ENCODE data around the gene VAC14. TPM values are rescaled to one million over a fixed set of nuclear protein-coding genes. Genes with fewer than 3 reads are reported as not detected.

VAC14 gene
- total and polyA plus RNA-seq, 2 of the 8 experiments (the other 6 are each of a cell fraction or from before 2014, with no cell fraction given) = 56.0 to 108 TPM

DNA sequence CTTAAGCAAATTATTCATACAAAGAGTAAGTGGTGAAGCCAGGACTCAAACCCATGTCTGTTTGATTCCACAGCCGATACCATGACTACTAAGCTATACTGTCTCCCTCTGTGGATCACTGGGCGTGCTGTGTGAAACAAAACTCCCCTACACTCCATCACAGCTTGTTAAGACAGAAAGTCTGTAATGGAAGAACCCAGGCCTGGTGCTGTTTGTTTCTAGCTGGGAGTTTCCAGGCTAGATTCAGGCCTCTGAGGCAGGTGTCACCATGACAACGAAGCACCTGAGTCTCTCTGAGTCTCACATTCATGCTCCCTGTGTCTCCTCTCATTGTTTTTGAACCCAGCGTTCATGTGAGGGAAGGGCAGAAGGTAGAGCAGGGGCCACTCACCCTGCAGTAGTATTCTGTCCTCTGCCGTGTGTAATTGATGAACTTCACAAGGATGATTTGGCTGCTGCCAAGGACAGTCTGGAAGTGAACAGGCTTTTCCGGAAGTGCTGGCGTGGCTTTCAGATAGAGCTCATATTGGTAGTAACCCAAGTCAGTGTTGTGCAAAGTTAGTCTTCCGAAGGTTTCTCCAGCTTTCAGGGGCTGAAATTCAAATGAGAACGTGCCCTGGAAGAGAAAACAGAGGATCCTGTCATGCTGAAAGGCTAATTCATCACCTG, 8.6 kb upstream of the VAC14 start:
- no peaks in the 10 kb centered on the region for H3K9me3 ChIP-seq (ENCODE audit: insufficient read depth in 2 of 2, low read depth in 1 of 2, low read length in 1 of 2)
- CTCF ChIA-PET (ENCODE audit: partially characterized antibody) = interaction anchor here (0.6 to 1.9 kb wide), 5 partner anchors 10 to 502 kb away, joined by 3 to 8 read pairs (median 3); no protein-coding TSS in a partner anchor
- H4K20me1 ChIP-seq (replicated peaks in 1 of 2; ENCODE audit: control insufficient read depth in 1 of 2, insufficient read depth in 2 of 2, low read length in 2 of 2) = peaks cover 0 to 2% of the 10 kb centered on the region in 2 experiments
- no peak overlapping the region for H2BK5ac ChIP-seq (ENCODE audit: low read depth, low read length)
- no peak overlapping the region for H3K4ac ChIP-seq (replicated peaks; ENCODE audit: insufficient read length, low read depth, low read length)
- no peak overlapping the region for H3K27ac ChIP-seq (ENCODE audit: low read depth, low read length)
- FAIRE-seq (no peak), DNase-seq (ENCODE audit: low read depth in 1 of 2, low spot score in 2 of 2) (no peak)
- no peak overlapping the region for H3K18ac ChIP-seq (ENCODE audit: extremely low read depth, low read length)
- H3K79me2 ChIP-seq (ENCODE audit: control insufficient read depth in 1 of 2, insufficient read depth in 2 of 2, low read length in 2 of 2) = no peaks in the 10 kb centered on the region
- no peak overlapping the region for H3K23ac ChIP-seq (ENCODE audit: insufficient read length)
- no peak overlapping the region for H2BK15ac ChIP-seq (ENCODE audit: low read length)
- H2BK120ac ChIP-seq (replicated peaks; ENCODE audit: low read depth, low read length) = no peak overlapping the region
- H3K4me1 ChIP-seq (replicated peaks in 1 of 4; ENCODE audit: control insufficient read depth in 3 of 4, insufficient read depth in 4 of 4, low read length in 3 of 4) = no peaks in the 10 kb centered on the region
- H2BK12ac ChIP-seq (ENCODE audit: low read depth, low read length) = no peak overlapping the region
- H3K56ac ChIP-seq (replicated peaks; ENCODE audit: insufficient read length, low read depth, low read length) = no peak overlapping the region
- no peak overlapping the region for H2AFZ ChIP-seq (ENCODE audit: low read length)
- no peaks in the 10 kb centered on the region for H3K23me2 ChIP-seq (ENCODE audit: low read depth, low read length)
- no peak overlapping the region for H3K4me3 ChIP-seq (ENCODE audit: extremely low read depth in 1 of 4, insufficient read depth in 2 of 4, low read depth in 3 of 4, low read length in 4 of 4)
- H2AK5ac ChIP-seq (ENCODE audit: low read depth, low read length) = no peak overlapping the region
- POLR2A ChIA-PET (ENCODE audit: partially characterized antibody) = interaction anchor here (1.4 kb wide), 1 partner anchor 9 kb away, joined by 4 read pairs; the partner anchor contains the start of gene VAC14
- H2BK20ac ChIP-seq (ENCODE audit: low read length) = no peak overlapping the region
- no peak overlapping the region for H3K14ac ChIP-seq (ENCODE audit: insufficient read length)
- H3K27me3 ChIP-seq (replicated peaks in 1 of 4; ENCODE audit: control insufficient read depth in 3 of 4, extremely low read depth in 1 of 4, insufficient read depth in 3 of 4, low read length in 3 of 4) = peaks cover 0 to 13% (median 4%) of the 10 kb centered on the region in 4 experiments; a peak in 5 of 7 replicates
- H3K9ac ChIP-seq (replicated peaks in 1 of 4; ENCODE audit: extremely low read depth in 1 of 4, low read depth in 3 of 4, low read length in 3 of 4) = no peak overlapping the region; a peak in 1 of 7 replicates
- H3K79me1 ChIP-seq (ENCODE audit: low read depth, low read length) = no peaks in the 10 kb centered on the region
- no peak for TF ChIP-seq CBX5 (IDR thresholded peaks at IDR 0.05; ENCODE audit: low read depth, low read length)
- TF ChIP-seq, protein P1, sequence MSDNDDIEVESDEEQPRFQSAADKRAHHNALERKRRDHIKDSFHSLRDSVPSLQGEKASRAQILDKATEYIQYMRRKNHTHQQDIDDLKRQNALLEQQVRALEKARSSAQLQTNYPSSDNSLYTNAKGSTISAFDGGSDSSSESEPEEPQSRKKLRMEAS (IDR thresholded peaks at IDR 0.05) = no peak
- H4K91ac ChIP-seq (replicated peaks; ENCODE audit: insufficient read length, low read length) = no peak overlapping the region
- no peak overlapping the region for H3K4me2 ChIP-seq (ENCODE audit: insufficient read depth in 1 of 2, low read depth in 2 of 2, low read length in 2 of 2)
- WGBS, 2 experiments (ENCODE audit: extremely low coverage in 1 of 2, insufficient coverage in 1 of 2, insufficient read length in 1 of 2, insufficient replicate concordance in 2 of 2, low coverage in 1 of 2, low lambda C conversion rate in 2 of 2, missing lambda C conversion rate in 1 of 2) = 79% methylated on average over 9 of the region's 9 CpGs; no CpG with 5 or more reads in 1 of the 2 experiments
- H3K36me3 ChIP-seq (ENCODE audit: control insufficient read depth in 2 of 4, insufficient read depth in 4 of 4, low read length in 3 of 4) = no peaks in the 10 kb centered on the region
- no peak overlapping the region for H4K8ac ChIP-seq (ENCODE audit: extremely low read depth, insufficient read depth, low read length)
- H4K5ac ChIP-seq (ENCODE audit: insufficient read length, low read depth, low read length) = no peak overlapping the region
